ENCODE results near the gene PDZRN4.

PDZRN4 gene

DNA sequence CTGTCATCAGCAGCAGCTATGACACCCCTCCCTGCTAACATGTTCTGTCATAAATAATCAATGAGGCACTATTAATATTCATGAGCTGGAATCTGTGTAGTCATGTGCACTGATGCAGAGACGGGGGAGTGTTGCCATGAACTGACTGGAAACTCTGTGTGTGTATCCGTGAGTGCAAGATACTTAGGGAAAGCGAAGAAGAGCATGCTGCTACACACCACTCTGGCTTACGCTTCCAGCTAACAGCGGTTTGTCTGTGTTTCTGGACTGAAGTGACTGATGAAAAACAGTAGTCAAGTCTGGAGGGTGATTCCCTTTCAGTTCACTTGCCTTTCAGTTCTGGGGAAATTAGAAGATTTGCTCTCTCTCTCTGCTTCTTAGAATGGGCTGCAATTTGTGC lies 249.4 kb downstream of the PDZRN4 start:
- Histone ChIP-seq H3K27me3 (ENCODE audit: control insufficient read depth, insufficient read depth, low read length) (no peaks in the 10 kb centered on the region), H3K9ac (ENCODE audit: low read depth, low read length) (no peak overlapping the region), H3K9me3 (replicated peaks; ENCODE audit: low read length) (no peaks in the 10 kb centered on the region), H3K4me3 (ENCODE audit: low read length) (no peak overlapping the region), H3K36me3 (ENCODE audit: insufficient read depth, low read length) (no peaks in the 10 kb centered on the region), H3K4me2 (ENCODE audit: low read length) (no peak overlapping the region), H3K4me1 (ENCODE audit: control insufficient read depth, insufficient read depth, low read length) (no peaks in the 10 kb centered on the region)

DNA sequence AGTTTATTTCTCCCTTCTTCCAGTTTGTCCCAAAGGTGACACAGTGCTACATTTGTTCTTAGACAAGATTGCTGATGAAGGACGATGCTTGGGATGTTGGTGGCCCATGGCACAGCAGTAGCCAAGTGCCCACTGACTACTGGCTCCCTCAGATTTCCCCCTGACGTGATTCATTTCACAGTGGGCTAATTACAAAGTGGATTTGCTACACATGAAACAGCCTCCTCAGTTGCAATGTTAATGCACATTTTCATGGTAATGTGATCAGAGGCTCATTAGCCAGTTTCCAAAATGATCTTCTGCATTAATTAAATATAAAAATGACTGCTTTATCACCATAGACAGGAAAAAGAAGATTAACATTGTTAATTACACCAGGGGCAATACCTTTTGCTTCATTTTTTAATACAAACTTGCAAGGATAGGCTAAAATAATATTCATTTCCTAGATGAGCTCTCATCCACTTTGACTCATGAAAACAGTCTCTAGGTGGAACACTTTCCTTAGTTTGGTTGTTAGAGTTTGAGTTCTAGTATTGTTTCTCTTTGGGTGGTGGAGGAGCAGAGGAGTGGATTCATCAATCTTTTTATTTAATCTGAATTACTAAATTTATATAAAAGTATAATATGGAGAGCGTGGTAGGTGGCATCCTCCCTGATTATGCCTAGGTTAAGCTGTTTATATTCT lies 250.9 kb downstream of the PDZRN4 start:
- Histone ChIP-seq H3K9me3 (replicated peaks; ENCODE audit: low read length) (no peaks in the 10 kb centered on the region), H3K36me3 (ENCODE audit: insufficient read depth, low read length) (no peaks in the 10 kb centered on the region), H3K9ac (ENCODE audit: low read depth, low read length) (no peak overlapping the region), H3K27me3 (ENCODE audit: control insufficient read depth, insufficient read depth, low read length) (no peaks in the 10 kb centered on the region), H3K4me2 (ENCODE audit: low read length) (no peak overlapping the region), H3K4me3 (ENCODE audit: low read length) (no peak overlapping the region), H3K4me1 (ENCODE audit: control insufficient read depth, insufficient read depth, low read length) (no peaks in the 10 kb centered on the region)

DNA sequence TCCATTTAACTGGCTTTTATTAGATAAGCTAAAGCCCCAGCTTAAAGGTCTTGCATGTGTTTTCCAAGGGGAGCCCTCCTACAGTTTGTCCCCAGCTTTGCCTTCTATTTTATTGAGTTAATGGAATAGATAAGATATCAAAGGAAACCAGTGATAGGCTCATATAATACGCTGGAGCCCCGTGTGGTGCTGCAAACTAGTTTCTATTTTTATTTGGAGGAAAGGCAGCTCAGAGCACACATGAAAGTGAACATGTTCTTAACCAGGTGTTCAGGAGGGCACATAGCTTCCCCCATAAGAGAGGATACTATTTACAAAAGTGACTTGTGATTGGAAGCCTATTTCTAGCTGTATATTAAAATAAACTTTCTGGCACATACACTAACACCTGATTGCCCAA lies 251.7 kb downstream of the PDZRN4 start:
- no peaks in the 10 kb centered on the region for H3K9me3 ChIP-seq (replicated peaks; ENCODE audit: low read length)
- H3K4me1 ChIP-seq (ENCODE audit: control insufficient read depth, insufficient read depth, low read length): no peaks in the 10 kb centered on the region
- no peak overlapping the region for H3K4me3 ChIP-seq (ENCODE audit: low read length)
- no peak overlapping the region for H3K4me2 ChIP-seq (ENCODE audit: low read length)
- no peak overlapping the region for H3K9ac ChIP-seq (ENCODE audit: low read depth, low read length)
- no peaks in the 10 kb centered on the region for H3K27me3 ChIP-seq (ENCODE audit: control insufficient read depth, insufficient read depth, low read length)
- H3K36me3 ChIP-seq (ENCODE audit: insufficient read depth, low read length): no peaks in the 10 kb centered on the region

DNA sequence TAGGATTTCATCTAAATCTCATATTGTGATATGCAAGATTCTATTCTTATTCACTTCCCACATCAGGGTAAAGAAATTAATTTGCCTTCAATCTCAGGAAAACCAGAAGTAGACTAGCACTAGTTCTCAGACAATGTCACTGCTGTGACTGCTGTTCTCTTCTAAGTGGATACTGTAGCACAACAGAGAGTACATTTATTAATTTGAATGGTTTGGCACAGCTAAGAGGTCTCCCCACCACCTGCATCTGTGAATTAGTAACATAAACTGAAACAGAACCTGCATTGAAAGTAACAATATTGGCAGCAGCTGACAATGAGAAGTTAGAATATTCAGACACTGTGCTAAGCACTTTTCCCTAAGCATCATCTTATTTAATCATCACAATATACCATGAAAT lies 253.1 kb downstream of the PDZRN4 start:
- no peaks in the 10 kb centered on the region for H3K36me3 ChIP-seq (ENCODE audit: insufficient read depth, low read length)
- no peak overlapping the region for H3K9ac ChIP-seq (ENCODE audit: low read depth, low read length)

GRCh38 chr12:41442896-41443295 lies 254.8 kb downstream of the PDZRN4 start:
- H3K4me2 ChIP-seq (ENCODE audit: low read length): no peak overlapping the region
- H3K36me3 ChIP-seq (ENCODE audit: insufficient read depth, low read length): no peaks in the 10 kb centered on the region
- H3K27me3 ChIP-seq (ENCODE audit: control insufficient read depth, insufficient read depth, low read length): no peaks in the 10 kb centered on the region
- H3K4me1 ChIP-seq (ENCODE audit: control insufficient read depth, insufficient read depth, low read length): no peaks in the 10 kb centered on the region
- no peak overlapping the region for H3K9ac ChIP-seq (ENCODE audit: low read depth, low read length)
- H3K4me3 ChIP-seq (ENCODE audit: low read length): no peak overlapping the region
- H3K9me3 ChIP-seq (replicated peaks; ENCODE audit: low read length): no peaks in the 10 kb centered on the region

More for the DNA sequence above, 253.1 kb downstream of the PDZRN4 start:
- no peaks in the 10 kb centered on the region for H3K4me1 ChIP-seq (ENCODE audit: control insufficient read depth, insufficient read depth, low read length)
- H3K4me3 ChIP-seq (ENCODE audit: low read length): no peak overlapping the region
- H3K9me3 ChIP-seq (replicated peaks; ENCODE audit: low read length): no peaks in the 10 kb centered on the region
- no peak overlapping the region for H3K4me2 ChIP-seq (ENCODE audit: low read length)
- no peaks in the 10 kb centered on the region for H3K27me3 ChIP-seq (ENCODE audit: control insufficient read depth, insufficient read depth, low read length)

- H3K4me3 ChIP-seq (ENCODE audit: low read length): no peak overlapping the region
- H3K4me2 ChIP-seq (ENCODE audit: low read length): no peak overlapping the region
- H3K4me1 ChIP-seq (ENCODE audit: control insufficient read depth, insufficient read depth, low read length): no peaks in the 10 kb centered on the region
- no peak overlapping the region for H3K9ac ChIP-seq (ENCODE audit: low read depth, low read length)
- no peaks in the 10 kb centered on the region for H3K27me3 ChIP-seq (ENCODE audit: control insufficient read depth, insufficient read depth, low read length)
- H3K36me3 ChIP-seq (ENCODE audit: insufficient read depth, low read length): no peaks in the 10 kb centered on the region
- H3K9me3 ChIP-seq (replicated peaks; ENCODE audit: low read length): no peaks in the 10 kb centered on the region
These were observed 255.6 kb downstream of the PDZRN4 start for GRCh38 chr12:41443690-41444089.

- no peak overlapping the region for H3K4me3 ChIP-seq (ENCODE audit: low read length)
- no peaks in the 10 kb centered on the region for H3K9me3 ChIP-seq (replicated peaks; ENCODE audit: low read length)
- H3K4me1 ChIP-seq (ENCODE audit: control insufficient read depth, insufficient read depth, low read length): no peaks in the 10 kb centered on the region
- no peak overlapping the region for H3K4me2 ChIP-seq (ENCODE audit: low read length)
- H3K27me3 ChIP-seq (ENCODE audit: control insufficient read depth, insufficient read depth, low read length): no peaks in the 10 kb centered on the region
- H3K36me3 ChIP-seq (ENCODE audit: insufficient read depth, low read length): no peaks in the 10 kb centered on the region
- H3K9ac ChIP-seq (ENCODE audit: low read depth, low read length): no peak overlapping the region
These were observed 264.8 kb downstream of the PDZRN4 start for GRCh38 chr12:41452838-41453407.

- Histone ChIP-seq H3K9me3 (replicated peaks; ENCODE audit: low read length) (no peaks in the 10 kb centered on the region), H3K27me3 (ENCODE audit: control insufficient read depth, insufficient read depth, low read length) (no peaks in the 10 kb centered on the region), H3K4me1 (ENCODE audit: control insufficient read depth, insufficient read depth, low read length) (no peaks in the 10 kb centered on the region), H3K36me3 (ENCODE audit: insufficient read depth, low read length) (no peaks in the 10 kb centered on the region), H3K9ac (ENCODE audit: low read depth, low read length) (no peak overlapping the region), H3K4me3 (ENCODE audit: low read length) (no peak overlapping the region), H3K4me2 (ENCODE audit: low read length) (no peak overlapping the region)
These were observed 265.3 kb downstream of the PDZRN4 start for GRCh38 chr12:41453409-41453808.

DNA sequence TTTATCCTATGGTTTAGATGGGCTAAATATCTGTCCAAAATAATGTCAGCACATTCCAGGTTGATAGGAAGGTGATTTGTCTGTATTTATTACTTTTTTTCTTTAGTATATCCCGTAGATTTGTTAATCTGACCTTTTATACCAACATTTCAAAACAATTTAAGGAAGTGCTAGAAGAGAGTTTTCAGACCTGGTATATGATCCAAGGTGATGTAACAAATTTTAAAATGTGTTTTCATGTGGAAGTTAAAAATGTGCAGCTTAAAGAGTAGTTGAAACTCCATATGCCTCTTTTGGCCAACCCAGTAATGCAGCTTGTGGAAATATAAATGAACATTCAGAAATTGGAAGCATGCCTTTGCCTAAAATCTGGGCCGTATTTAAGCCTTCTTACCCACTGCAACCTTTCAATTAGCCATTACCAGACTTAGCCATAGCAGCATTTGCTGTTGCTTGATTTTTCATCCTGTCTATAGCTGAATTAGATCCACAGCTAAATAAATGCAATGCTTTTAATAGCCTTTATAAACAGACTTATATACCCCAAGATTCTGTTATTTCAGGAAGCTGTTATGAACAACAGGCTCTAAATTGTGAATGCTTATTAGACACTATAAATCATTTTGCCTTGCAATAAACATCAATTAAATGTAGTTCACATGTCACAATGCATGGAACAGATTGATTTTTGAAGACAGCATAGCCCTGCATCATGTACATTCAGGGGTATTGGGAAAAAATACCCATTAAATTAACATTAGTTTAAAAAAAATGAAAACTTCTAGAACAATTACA lies 271.2 kb downstream of the PDZRN4 start:
- Histone ChIP-seq H3K27me3 (ENCODE audit: control insufficient read depth, insufficient read depth, low read length) (no peaks in the 10 kb centered on the region), H3K4me3 (ENCODE audit: low read length) (no peak overlapping the region), H3K9ac (ENCODE audit: low read depth, low read length) (no peak overlapping the region), H3K4me2 (ENCODE audit: low read length) (no peak overlapping the region), H3K4me1 (ENCODE audit: control insufficient read depth, insufficient read depth, low read length) (no peaks in the 10 kb centered on the region), H3K9me3 (replicated peaks; ENCODE audit: low read length) (no peaks in the 10 kb centered on the region), H3K36me3 (ENCODE audit: insufficient read depth, low read length) (no peaks in the 10 kb centered on the region)

GRCh38 chr12:41459906-41460214 lies 271.7 kb downstream of the PDZRN4 start:
- H3K9me3 ChIP-seq (replicated peaks; ENCODE audit: low read length): no peaks in the 10 kb centered on the region
- H3K4me2 ChIP-seq (ENCODE audit: low read length): no peak overlapping the region
- H3K4me3 ChIP-seq (ENCODE audit: low read length): no peak overlapping the region
- H3K27me3 ChIP-seq (ENCODE audit: control insufficient read depth, insufficient read depth, low read length): no peaks in the 10 kb centered on the region
- H3K9ac ChIP-seq (ENCODE audit: low read depth, low read length): no peak overlapping the region
- H3K36me3 ChIP-seq (ENCODE audit: insufficient read depth, low read length): no peaks in the 10 kb centered on the region
- H3K4me1 ChIP-seq (ENCODE audit: control insufficient read depth, insufficient read depth, low read length): no peaks in the 10 kb centered on the region

DNA sequence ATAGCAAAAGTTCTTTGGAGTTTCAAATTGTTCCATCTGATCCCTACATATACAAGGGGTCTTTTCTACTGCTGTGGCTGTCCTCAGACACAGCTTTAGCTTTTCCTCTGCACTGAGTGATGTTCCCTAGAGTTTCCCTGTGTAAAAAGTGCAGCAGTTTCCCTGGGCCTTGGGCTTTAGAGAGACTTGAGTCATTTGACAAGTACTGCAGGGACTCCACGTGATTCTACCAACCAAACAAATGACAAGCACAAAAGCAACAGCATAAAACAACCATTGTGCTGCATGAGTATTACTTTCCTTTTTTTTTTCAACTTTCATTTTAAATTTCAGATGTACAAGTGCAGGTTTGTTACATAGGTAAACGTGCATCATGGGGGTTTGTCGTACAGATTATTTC lies 272.8 kb downstream of the PDZRN4 start:
- Histone ChIP-seq H3K4me2 (ENCODE audit: low read length) (no peak overlapping the region), H3K4me1 (ENCODE audit: control insufficient read depth, insufficient read depth, low read length) (no peaks in the 10 kb centered on the region), H3K4me3 (ENCODE audit: low read length) (no peak overlapping the region)

DNA sequence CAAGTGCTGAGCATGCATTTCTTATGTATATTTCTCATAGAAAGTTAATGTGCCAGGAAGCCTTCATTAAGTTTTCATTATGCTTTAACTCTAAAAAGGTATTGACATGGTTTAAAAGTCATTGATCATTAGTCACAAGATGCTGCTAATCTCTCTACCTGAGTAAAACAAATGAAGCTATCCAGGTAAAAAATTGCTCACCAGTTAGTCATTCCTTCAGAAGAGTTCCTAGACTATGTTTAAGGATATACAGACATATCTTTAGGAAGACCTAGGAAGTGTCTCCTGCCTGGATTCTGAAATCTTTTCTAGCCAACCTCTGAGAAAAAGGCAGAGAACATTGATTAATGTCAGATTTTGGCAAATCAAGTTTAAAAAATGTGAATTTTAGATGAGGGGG lies 274.2 kb downstream of the PDZRN4 start:
- no peak overlapping the region for H3K4me2 ChIP-seq (ENCODE audit: low read length)
- no peak overlapping the region for H3K9ac ChIP-seq (ENCODE audit: low read depth, low read length)
- H3K4me1 ChIP-seq (ENCODE audit: control insufficient read depth, insufficient read depth, low read length): no peaks in the 10 kb centered on the region
- H3K9me3 ChIP-seq (replicated peaks; ENCODE audit: low read length): no peaks in the 10 kb centered on the region
- H3K4me3 ChIP-seq (ENCODE audit: low read length): no peak overlapping the region
- H3K27me3 ChIP-seq (ENCODE audit: control insufficient read depth, insufficient read depth, low read length): no peaks in the 10 kb centered on the region
- no peaks in the 10 kb centered on the region for H3K36me3 ChIP-seq (ENCODE audit: insufficient read depth, low read length)

More for the DNA sequence above, 272.8 kb downstream of the PDZRN4 start:
- H3K27me3 ChIP-seq (ENCODE audit: control insufficient read depth, insufficient read depth, low read length): no peaks in the 10 kb centered on the region
- H3K36me3 ChIP-seq (ENCODE audit: insufficient read depth, low read length): no peaks in the 10 kb centered on the region
- H3K9ac ChIP-seq (ENCODE audit: low read depth, low read length): no peak overlapping the region
- no peaks in the 10 kb centered on the region for H3K9me3 ChIP-seq (replicated peaks; ENCODE audit: low read length)
